BLaER1 treated with 17β-estradiol and CSF1 and Interleukin-3, amounts not matched to agents 10 nM and 100 nM (cell line): ENCODE results near the gene C3orf20.

Experiments used
- H3K27ac ChIP-seq, 11 experiments: shearing (Covaris generic); formaldehyde crosslinking; 2 replicates each; pipeline ENCODE4 v1.8.1; 2022
- H3K27me3 ChIP-seq, 11 experiments: shearing (Covaris generic); formaldehyde crosslinking; 2 replicates each; pipeline ENCODE4 v1.8.1; 2022
- H3K36me3 ChIP-seq, 11 experiments: shearing (Covaris generic); formaldehyde crosslinking; 2 replicates each; pipeline ENCODE4 v1.8.1; 2022
- H3K4me1 ChIP-seq, 10 experiments: shearing (Covaris generic); formaldehyde crosslinking; 2 replicates each; pipeline ENCODE4 v1.8.1; 2022
- H3K4me2 ChIP-seq, 11 experiments: shearing (Covaris generic); formaldehyde crosslinking; 2 replicates each; pipeline ENCODE4 v1.8.1; 2022
- H3K4me3 ChIP-seq, 10 experiments: shearing (Covaris generic); formaldehyde crosslinking; 2 replicates each; pipeline ENCODE4 v1.8.1; 2022
- H3K9ac ChIP-seq, 11 experiments: shearing (Covaris generic); formaldehyde crosslinking; 2 replicates each; pipeline ENCODE4 v1.8.1; 2022
- H3K9me3 ChIP-seq, 11 experiments: shearing (Covaris generic); formaldehyde crosslinking; replicated peaks in 1 of 11; 2 replicates each; pipeline ENCODE4 v1.8.1; 2022
- H4K20me1 ChIP-seq, 11 experiments: shearing (Covaris generic); formaldehyde crosslinking; 2 replicates each; pipeline ENCODE4 v1.8.1; 2022
- Cebpa-rat ChIP-seq, 11 experiments: shearing (Covaris generic); IDR thresholded peaks; 2 replicates each; pipeline ENCODE4 v1.8.1; 2022

Gene C3orf20

DNA sequence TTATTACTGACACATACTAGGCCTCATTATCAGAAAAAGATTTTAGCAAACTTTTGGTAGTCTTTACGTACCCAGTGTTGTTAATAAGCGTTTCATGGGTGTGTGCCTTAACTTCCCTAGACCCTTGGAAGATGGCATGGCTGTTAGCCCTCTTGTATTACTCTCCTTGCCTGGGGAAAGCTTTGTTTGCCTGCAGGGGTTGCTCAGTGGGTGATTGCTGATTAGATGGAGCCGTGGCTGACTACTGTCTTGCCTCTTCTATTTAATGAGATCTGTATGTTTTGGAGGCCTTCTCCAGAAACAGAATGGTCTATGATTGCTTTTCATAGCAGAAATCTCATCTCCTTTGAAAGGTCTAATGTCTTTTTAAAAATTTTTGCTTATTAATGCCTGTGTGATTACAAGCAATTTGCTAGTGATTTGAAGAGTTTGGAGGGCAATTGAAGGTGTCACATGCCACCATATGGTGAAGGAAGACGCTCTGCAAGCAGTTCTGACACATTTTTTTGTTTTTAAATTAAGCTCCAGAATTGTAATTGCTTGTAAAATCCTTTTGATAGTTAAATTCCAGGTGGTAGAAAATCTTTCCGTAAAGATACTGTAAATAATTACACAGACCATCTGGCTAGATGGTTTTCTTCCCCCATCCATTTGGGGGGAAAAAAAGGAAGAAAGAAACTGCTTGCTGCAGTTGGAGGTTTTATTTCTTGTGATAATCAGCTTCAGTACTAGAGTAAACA, 11.4 kb upstream of the C3orf20 start:
- H3K9ac ChIP-seq: peak overlapping the region in 2 of 11 experiments; percentile 9 to 11; a peak in 2 of 22 replicates
- H3K4me1 ChIP-seq: no peaks in the 10 kb centered on the region
- H3K4me3 ChIP-seq: no peak overlapping the region
- H3K9me3 ChIP-seq: no peaks in the 10 kb centered on the region
- H3K36me3 ChIP-seq: peaks cover 100% of the 10 kb centered on the region in 11 experiments
- H3K27me3 ChIP-seq: no peaks in the 10 kb centered on the region
- no peak overlapping the region for H3K4me2 ChIP-seq
- H4K20me1 ChIP-seq: peaks cover 0 to 38% (median 26%) of the 10 kb centered on the region in 11 experiments; a peak in 13 of 22 replicates
- TF ChIP-seq Cebpa-rat (IDR thresholded peaks at IDR 0.05): no peak
- no peak overlapping the region for H3K27ac ChIP-seq

GRCh38 chr3:14664170-14664569, 10.8 kb upstream of the C3orf20 start:
- TF ChIP-seq Cebpa-rat (IDR thresholded peaks at IDR 0.05): peak in 3 of 11 experiments; percentile 28 to 65 (median 42); a peak in 3 of 22 replicates
- Histone ChIP-seq H3K9ac (0 out of 22 replicates have a peak overlapping the region, but pooled peaks of 1 of the 11 experiments have one; percentile 9), H3K9me3 (no peaks in the 10 kb centered on the region), H3K4me1 (no peaks in the 10 kb centered on the region), H4K20me1 (peaks cover 0 to 42% (median 26%) of the 10 kb centered on the region in 11 experiments; a peak in 15 of 22 replicates), H3K4me2 (no peak overlapping the region), H3K27ac (no peak overlapping the region), H3K4me3 (no peak overlapping the region), H3K36me3 (peaks cover 100% of the 10 kb centered on the region in 11 experiments), H3K27me3 (no peaks in the 10 kb centered on the region)

DNA sequence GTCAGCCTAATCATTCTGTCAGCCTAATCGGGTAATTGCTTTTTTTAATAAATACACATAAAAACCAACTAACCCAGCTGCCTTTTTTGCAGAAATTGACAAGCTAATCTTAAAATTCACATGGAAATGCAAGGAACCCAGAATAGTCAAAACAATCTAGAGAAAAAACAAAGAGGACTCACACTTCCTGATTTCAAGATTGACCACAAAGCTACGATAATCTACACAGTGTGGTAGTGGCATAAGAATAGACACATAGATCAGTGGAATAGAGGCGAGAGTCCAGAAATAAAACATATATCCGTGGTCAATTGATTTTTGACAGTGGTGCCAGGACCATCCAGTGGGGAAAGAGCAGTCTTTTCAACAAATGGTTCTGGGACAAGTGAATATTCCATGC, 2.4 kb upstream of the C3orf20 start:
- Histone ChIP-seq H3K4me1 (peaks cover 0 to 17% (median 2%) of the 10 kb centered on the region in 10 experiments; a peak in 10 of 20 replicates), H3K27me3 (no peaks in the 10 kb centered on the region), H4K20me1 (peaks cover 0 to 35% (median 6%) of the 10 kb centered on the region in 11 experiments; a peak in 10 of 22 replicates), H3K27ac (no peak overlapping the region; a peak in 1 of 22 replicates), H3K9me3 (no peaks in the 10 kb centered on the region), H3K9ac (peak overlapping the region in 2 of 11 experiments; percentile 2 to 20; a peak in 1 of 22 replicates), H3K4me2 (peak overlapping the region in 1 of 11 experiments; percentile 40; a peak in 1 of 22 replicates), H3K4me3 (no peak overlapping the region), H3K36me3 (peaks cover 48 to 69% (median 63%) of the 10 kb centered on the region in 11 experiments)
- no peak for TF ChIP-seq Cebpa-rat (IDR thresholded peaks at IDR 0.05)

GRCh38 chr3:14676881-14677280, 1.9 kb downstream of the C3orf20 start:
- H3K4me3 ChIP-seq: no peak overlapping the region
- no peaks in the 10 kb centered on the region for H3K27me3 ChIP-seq
- peaks cover 0 to 12% (median 2%) of the 10 kb centered on the region in 10 experiments; a peak in 10 of 20 replicates for H3K4me1 ChIP-seq
- H3K4me2 ChIP-seq: no peak overlapping the region
- H3K36me3 ChIP-seq: peaks cover 5 to 26% (median 20%) of the 10 kb centered on the region in 11 experiments
- peaks cover 0 to 20% (median 0%) of the 10 kb centered on the region in 11 experiments; a peak in 9 of 22 replicates for H4K20me1 ChIP-seq
- H3K9ac ChIP-seq: no peak overlapping the region
- H3K9me3 ChIP-seq: peaks cover 8 to 14% (median 12%) of the 10 kb centered on the region in 11 experiments
- no peak overlapping the region for H3K27ac ChIP-seq
- TF ChIP-seq Cebpa-rat (IDR thresholded peaks at IDR 0.05): no peak

- Histone ChIP-seq H3K4me1 (peaks cover 0 to under 1% (median 0%) of the 10 kb centered on the region in 10 experiments; a peak in 1 of 20 replicates), H3K9me3 (peaks cover 8 to 14% (median 12%) of the 10 kb centered on the region in 11 experiments), H3K36me3 (peaks cover 0 to 14% (median 9%) of the 10 kb centered on the region in 11 experiments; a peak in 12 of 22 replicates), H3K4me3 (no peak overlapping the region), H4K20me1 (peaks cover 0 to 15% (median 0%) of the 10 kb centered on the region in 11 experiments; a peak in 2 of 22 replicates), H3K4me2 (no peak overlapping the region), H3K9ac (no peak overlapping the region), H3K27me3 (no peaks in the 10 kb centered on the region), H3K27ac (no peak overlapping the region)
- no peak for TF ChIP-seq Cebpa-rat (IDR thresholded peaks at IDR 0.05)
Observed at GRCh38 chr3:14678015-14678503, 3.1 kb downstream of the C3orf20 start.

- Histone ChIP-seq H3K4me2 (no peak overlapping the region), H3K9me3 (peaks cover 8 to 14% (median 12%) of the 10 kb centered on the region in 11 experiments), H3K4me3 (no peak overlapping the region), H4K20me1 (peaks cover 0 to 5% (median 0%) of the 10 kb centered on the region in 11 experiments; a peak in 1 of 22 replicates), H3K36me3 (peaks cover 0 to 8% (median 0%) of the 10 kb centered on the region in 11 experiments; a peak in 3 of 22 replicates), H3K4me1 (peaks cover 0 to 2% (median 0%) of the 10 kb centered on the region in 10 experiments; a peak in 4 of 20 replicates), H3K9ac (no peak overlapping the region), H3K27ac (no peak overlapping the region), H3K27me3 (no peaks in the 10 kb centered on the region)
- no peak for TF ChIP-seq Cebpa-rat (IDR thresholded peaks at IDR 0.05)
Observed at GRCh38 chr3:14680115-14680514, 5.2 kb downstream of the C3orf20 start.

- no peak for TF ChIP-seq Cebpa-rat (IDR thresholded peaks at IDR 0.05)
- H4K20me1 ChIP-seq: peaks cover 0 to 5% (median 0%) of the 10 kb centered on the region in 11 experiments; a peak in 1 of 22 replicates
- no peak overlapping the region for H3K27ac ChIP-seq
Observed at GRCh38 chr3:14680716-14681115, 5.8 kb downstream of the C3orf20 start.

GRCh38 chr3:14684447-14684846, 9.5 kb downstream of the C3orf20 start:
- peaks cover 0 to 6% (median 0%) of the 10 kb centered on the region in 11 experiments; a peak in 1 of 22 replicates for H3K36me3 ChIP-seq

More at GRCh38 chr3:14680716-14681115, 5.8 kb downstream of the C3orf20 start:
- Histone ChIP-seq H3K9me3 (peaks cover 8 to 14% (median 12%) of the 10 kb centered on the region in 11 experiments), H3K4me2 (no peak overlapping the region), H3K4me3 (no peak overlapping the region), H3K36me3 (peaks cover 0 to 6% (median 0%) of the 10 kb centered on the region in 11 experiments; a peak in 1 of 22 replicates), H3K9ac (no peak overlapping the region), H3K4me1 (peaks cover 0 to 8% (median 5%) of the 10 kb centered on the region in 10 experiments; a peak in 11 of 20 replicates), H3K27me3 (no peaks in the 10 kb centered on the region)

More at GRCh38 chr3:14684447-14684846, 9.5 kb downstream of the C3orf20 start:
- Histone ChIP-seq H4K20me1 (no peaks in the 10 kb centered on the region; a peak in 1 of 22 replicates), H3K4me2 (no peak overlapping the region), H3K4me1 (peaks cover 15 to 31% (median 24%) of the 10 kb centered on the region in 10 experiments), H3K4me3 (no peak overlapping the region), H3K9me3 (peaks cover 8 to 12% (median 10%) of the 10 kb centered on the region in 11 experiments), H3K27me3 (no peaks in the 10 kb centered on the region), H3K9ac (no peak overlapping the region), H3K27ac (no peak overlapping the region)
- TF ChIP-seq Cebpa-rat (IDR thresholded peaks at IDR 0.05): no peak
